ENCODE data around the gene SLC29A3.
"Not testable (repeated sequence)": the region's sequence is repeated elsewhere in the genome, so short reads cannot be mapped to it uniquely, and the experiment has no call there.

SLC29A3 gene

GRCh38 chr10:71344993-71345480 lies 26.0 kb downstream of the SLC29A3 start:
- DNase-seq: no peak

- no peak for DNase-seq
Observed at GRCh38 chr10:71345694-71346093, 26.6 kb downstream of the SLC29A3 start.

- no peak for DNase-seq
Observed at GRCh38 chr10:71346731-71347130, 27.7 kb downstream of the SLC29A3 start.

GRCh38 chr10:71347587-71348395 lies 28.7 kb downstream of the SLC29A3 start:
- no peak for DNase-seq

- no peak for DNase-seq
Observed at GRCh38 chr10:71348850-71349249, 29.8 kb downstream of the SLC29A3 start.

GRCh38 chr10:71349406-71349805 lies 30.3 kb downstream of the SLC29A3 start:
- no peak for DNase-seq

- DNase-seq: no peak
Observed at GRCh38 chr10:71351087-71351486, 32.0 kb downstream of the SLC29A3 start.

- DNase-seq: peak in 7 of 51 donors; percentile 9 to 35 (median 12)
Observed at GRCh38 chr10:71351628-71352319, 32.7 kb downstream of the SLC29A3 start.

- DNase-seq: no peak
Observed at GRCh38 chr10:71353639-71354038, 34.6 kb downstream of the SLC29A3 start.

- no peak for DNase-seq
Observed at GRCh38 chr10:71354776-71355175, 35.7 kb downstream of the SLC29A3 start.

- DNase-seq: no peak
Observed at GRCh38 chr10:71355886-71356285, 36.8 kb downstream of the SLC29A3 start.

- DNase-seq: no peak
Observed at GRCh38 chr10:71357792-71358265, 38.8 kb downstream of the SLC29A3 start.

- DNase-seq: peak in 1 of 51 donors; percentile 11
Observed at GRCh38 chr10:71358277-71358676, 39.2 kb downstream of the SLC29A3 start.

- DNase-seq: not testable (repeated sequence)
Observed at GRCh38 chr10:71358906-71359305, 39.8 kb downstream of the SLC29A3 start.

- DNase-seq: peak in 5 of 51 donors; percentile 12 to 28 (median 17)
Observed at GRCh38 chr10:71359364-71360046, 40.4 kb downstream of the SLC29A3 start.

- DNase-seq: no peak
Observed at GRCh38 chr10:71360735-71361134, 41.7 kb downstream of the SLC29A3 start.

GRCh38 chr10:71361581-71361980 lies 42.5 kb downstream of the SLC29A3 start:
- DNase-seq: no peak

- no peak for DNase-seq
Observed at GRCh38 chr10:71362141-71362540, 43.1 kb downstream of the SLC29A3 start.

- DNase-seq: no peak
Observed at GRCh38 chr10:71363936-71364335, 44.9 kb downstream of the SLC29A3 start.

- DNase-seq: no peak
Observed at GRCh38 chr10:71365366-71365765, 46.3 kb downstream of the SLC29A3 start.

GRCh38 chr10:71366690-71367089 lies 47.6 kb downstream of the SLC29A3 start:
- peak in 1 of 51 donors; percentile 47 for DNase-seq

- DNase-seq: peak in 1 of 51 donors; percentile 17
Observed at GRCh38 chr10:71367271-71367670, 48.2 kb downstream of the SLC29A3 start.

Data from hypothalamus (tissue), 51 donors.